ENCODE measurements around the gene MCM9.

Gene MCM9

GRCh38 chr6:118789419-118789818, 145.5 kb downstream of the MCM9 start:
- no peak for DNase-seq

GRCh38 chr6:118788702-118789101, 146.3 kb downstream of the MCM9 start:
- no peak for DNase-seq

- peak; percentile 52 for DNase-seq
These were observed 147.1 kb downstream of the MCM9 start for GRCh38 chr6:118787724-118788423.

GRCh38 chr6:118786596-118787453, 148.1 kb downstream of the MCM9 start:
- no peak for DNase-seq

- no peak for DNase-seq
These were observed 149.4 kb downstream of the MCM9 start for GRCh38 chr6:118785601-118786000.

GRCh38 chr6:118784641-118785164, 150.3 kb downstream of the MCM9 start:
- no peak for DNase-seq

- peak; percentile 38 for DNase-seq
These were observed 150.9 kb downstream of the MCM9 start for GRCh38 chr6:118783931-118784550.

- no peak for DNase-seq
These were observed 152.3 kb downstream of the MCM9 start for GRCh38 chr6:118782651-118783050.

GRCh38 chr6:118781897-118782296, 153.1 kb downstream of the MCM9 start:
- no peak for DNase-seq

GRCh38 chr6:118780668-118781067, 154.3 kb downstream of the MCM9 start:
- no peak for DNase-seq

GRCh38 chr6:118776607-118777549, 158.1 kb downstream of the MCM9 start:
- DNase-seq, result peak; percentile 78

- DNase-seq, result no peak
These were observed 159.6 kb downstream of the MCM9 start for GRCh38 chr6:118775381-118775780.

- DNase-seq, result peak; percentile 35
These were observed 160.4 kb downstream of the MCM9 start for GRCh38 chr6:118774581-118774980.

- DNase-seq, result no peak
These were observed 162.1 kb downstream of the MCM9 start for GRCh38 chr6:118772886-118773285.

GRCh38 chr6:118771253-118771652, 163.7 kb downstream of the MCM9 start:
- no peak for DNase-seq

- no peak for DNase-seq
These were observed 164.1 kb downstream of the MCM9 start for GRCh38 chr6:118770835-118771234.

GRCh38 chr6:118770112-118770788, 164.7 kb downstream of the MCM9 start:
- DNase-seq, result no peak

GRCh38 chr6:118768904-118769325, 166.0 kb downstream of the MCM9 start:
- no peak for DNase-seq

- no peak for DNase-seq
These were observed 166.5 kb downstream of the MCM9 start for GRCh38 chr6:118768441-118768840.

- peak; percentile 59 for DNase-seq
These were observed 169.6 kb downstream of the MCM9 start for GRCh38 chr6:118765316-118765715.

GRCh38 chr6:118764766-118765165, 170.2 kb downstream of the MCM9 start:
- DNase-seq, result no peak
